Natural killer cell (primary cell): Measurements from ENCODE around the gene C15orf62. TPM values are rescaled to one million over a fixed set of nuclear protein-coding genes. Genes with fewer than 3 reads are reported as not detected.

Experiments used
- ATAC-seq, 3 donors: fragments of 150-1000 bp in 2 of 3; fragments of 200-7000 bp in 1 of 3; cut with Tn5 transposase; 1 replicate in 1 of 3; 2 replicates in 2 of 3; pipeline ENCODE4 v1.10.0; 2021; ENCODE audit warnings: mild to moderate bottlenecking in 2 of 3, moderate library complexity in 2 of 3
- DNase-seq, 2 donors: peaks; one replicate each; pipeline versions ENCODE4 v3.0.0 to v3.0.0-alpha.2; 2013 to 2021; ENCODE audit warnings: mixed read lengths in 1 of 2
- H3K27ac ChIP-seq: one replicate; pipeline ENCODE4 v1.5.1; 2013; ENCODE audit warnings: mild to moderate bottlenecking, low read length
- H3K27me3 ChIP-seq: one replicate; pipeline ENCODE4 v1.6.1; 2013; ENCODE audit warnings: low read length; ENCODE audit not compliant: control insufficient read depth, insufficient read depth
- H3K36me3 ChIP-seq: one replicate; pipeline ENCODE4 v1.6.1; 2013; ENCODE audit warnings: low read length; ENCODE audit not compliant: control insufficient read depth, insufficient read depth
- H3K4me1 ChIP-seq: one replicate; pipeline ENCODE4 v1.6.1; 2013; ENCODE audit warnings: low read length; ENCODE audit not compliant: control insufficient read depth, insufficient read depth
- H3K4me3 ChIP-seq: one replicate; pipeline ENCODE4 v1.5.1; 2013; ENCODE audit warnings: low read length
- H3K9me3 ChIP-seq: one replicate; pipeline ENCODE4 v1.6.1; 2013; ENCODE audit warnings: low read length; ENCODE audit not compliant: control insufficient read depth, insufficient read depth
- H3K27ac Mint-ChIP-seq, 2 donors: one replicate each; pipeline ENCODE4 v1.8.0; 2022; ENCODE audit warnings: mild to moderate bottlenecking in 2 of 2, mixed read lengths in 2 of 2, moderate library complexity in 1 of 2
- H3K27me3 Mint-ChIP-seq, 2 donors: one replicate each; pipeline ENCODE4 v1.8.0; 2022; ENCODE audit warnings: low read depth in 2 of 2, mixed read lengths in 2 of 2
- H3K36me3 Mint-ChIP-seq: one replicate; pipeline ENCODE4 v1.8.0; 2022; ENCODE audit warnings: mixed read lengths
- H3K4me1 Mint-ChIP-seq, 2 donors: one replicate each; pipeline ENCODE4 v1.8.0; 2022; ENCODE audit warnings: mixed read lengths in 2 of 2
- H3K4me3 Mint-ChIP-seq: one replicate; pipeline ENCODE4 v1.8.0; 2022; ENCODE audit warnings: mild to moderate bottlenecking, moderate library complexity, mixed read lengths
- H3K9me3 Mint-ChIP-seq, 2 donors: one replicate each; pipeline ENCODE4 v1.8.0; 2022; ENCODE audit warnings: mixed read lengths in 2 of 2
- WGBS: methylation state at CpG from one replicate; pipeline ENCODE4 v1.1.7; 2013; ENCODE audit warnings: missing lambda C conversion rate; ENCODE audit not compliant: insufficient coverage; 5-methylcytosine and 5-hydroxymethylcytosine counted together
- intact Hi-C: fragments of 100-400 bp; cut with micrococcal nuclease; formaldehyde crosslinking; loops from one replicate; pipeline ENCODE4 v1.14.2; 2022
- total RNA-seq, 4 donors: library from RNA; stranded (reverse); fragments of 120-200 nt in 1 of 4; gene quantifications; one replicate each; pipeline versions ENCODE4 v1.2.3 to v1.2.4, GENCODE V29; 2013 to 2022
- TF ChIP-seq, protein P1 (sequence below): fragments of 200-600 bp; IDR thresholded peaks from one replicate; pipeline ENCODE4 v1.8.0; 2022; ENCODE audit warnings: antibody characterized with exemption

Gene C15orf62
- total RNA-seq, 3 donors from 2014 or later (not counting 1 experiment from before 2014, with no cell fraction given) = 0.64 to 1.4 (median 0.80) TPM

DNA sequence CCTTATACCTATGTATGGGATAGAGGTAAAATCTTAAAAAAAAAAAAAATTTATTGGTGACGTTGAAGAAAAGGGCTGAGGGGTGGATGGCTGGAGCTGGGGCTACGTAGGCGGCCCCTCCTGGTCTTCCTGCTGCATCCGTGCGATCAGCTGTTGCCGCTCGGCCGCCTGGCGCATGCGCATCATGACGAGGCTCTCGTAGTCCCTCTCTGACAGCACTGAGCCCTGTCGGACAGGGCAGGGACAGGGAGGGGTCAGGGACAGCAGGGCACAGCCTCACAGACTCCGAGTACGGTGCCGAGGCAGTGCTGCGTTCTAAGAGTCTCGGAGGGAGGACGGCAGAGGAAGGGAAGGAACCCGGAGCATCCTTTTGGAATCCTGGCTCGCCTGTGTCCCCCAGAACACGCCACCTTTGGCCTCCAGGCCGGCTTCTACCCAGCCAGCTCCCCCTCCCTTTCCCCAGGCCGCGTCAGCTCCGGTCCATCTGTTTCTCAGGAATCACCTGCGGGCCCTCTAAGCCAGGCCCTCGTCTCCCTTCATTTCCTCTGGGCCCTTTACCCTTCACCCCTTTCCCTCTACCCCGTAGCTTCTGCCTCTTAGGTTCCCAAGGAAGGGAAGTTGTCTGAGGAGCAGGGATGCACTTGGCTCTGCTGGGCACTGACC is 1.8 kb upstream of the C15orf62 start:
- DNase-seq (no peak), ATAC-seq (no peak)
- WGBS = 95% methylated on average over 28 of the region's 29 CpGs
- TF ChIP-seq, protein P1, sequence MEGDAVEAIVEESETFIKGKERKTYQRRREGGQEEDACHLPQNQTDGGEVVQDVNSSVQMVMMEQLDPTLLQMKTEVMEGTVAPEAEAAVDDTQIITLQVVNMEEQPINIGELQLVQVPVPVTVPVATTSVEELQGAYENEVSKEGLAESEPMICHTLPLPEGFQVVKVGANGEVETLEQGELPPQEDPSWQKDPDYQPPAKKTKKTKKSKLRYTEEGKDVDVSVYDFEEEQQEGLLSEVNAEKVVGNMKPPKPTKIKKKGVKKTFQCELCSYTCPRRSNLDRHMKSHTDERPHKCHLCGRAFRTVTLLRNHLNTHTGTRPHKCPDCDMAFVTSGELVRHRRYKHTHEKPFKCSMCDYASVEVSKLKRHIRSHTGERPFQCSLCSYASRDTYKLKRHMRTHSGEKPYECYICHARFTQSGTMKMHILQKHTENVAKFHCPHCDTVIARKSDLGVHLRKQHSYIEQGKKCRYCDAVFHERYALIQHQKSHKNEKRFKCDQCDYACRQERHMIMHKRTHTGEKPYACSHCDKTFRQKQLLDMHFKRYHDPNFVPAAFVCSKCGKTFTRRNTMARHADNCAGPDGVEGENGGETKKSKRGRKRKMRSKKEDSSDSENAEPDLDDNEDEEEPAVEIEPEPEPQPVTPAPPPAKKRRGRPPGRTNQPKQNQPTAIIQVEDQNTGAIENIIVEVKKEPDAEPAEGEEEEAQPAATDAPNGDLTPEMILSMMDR = no peak
- Mint-ChIP-seq H3K36me3 (no peaks in the 10 kb centered on the region), H3K27me3 (no peaks in the 10 kb centered on the region), H3K4me3 (no peak overlapping the region), H3K27ac (peak overlapping the region; percentile 86 to 96), H3K9me3 (no peaks in the 10 kb centered on the region), H3K4me1 (peaks cover 42 to 64% of the 10 kb centered on the region in 2 donors)
- intact Hi-C loops = no loop called here
- Histone ChIP-seq H3K4me3 (no peak overlapping the region), H3K27me3 (no peaks in the 10 kb centered on the region), H3K4me1 (peaks cover 67% of the 10 kb centered on the region), H3K36me3 (peaks cover 16% of the 10 kb centered on the region), H3K27ac (peak overlapping the region; percentile 60), H3K9me3 (no peaks in the 10 kb centered on the region)

DNA sequence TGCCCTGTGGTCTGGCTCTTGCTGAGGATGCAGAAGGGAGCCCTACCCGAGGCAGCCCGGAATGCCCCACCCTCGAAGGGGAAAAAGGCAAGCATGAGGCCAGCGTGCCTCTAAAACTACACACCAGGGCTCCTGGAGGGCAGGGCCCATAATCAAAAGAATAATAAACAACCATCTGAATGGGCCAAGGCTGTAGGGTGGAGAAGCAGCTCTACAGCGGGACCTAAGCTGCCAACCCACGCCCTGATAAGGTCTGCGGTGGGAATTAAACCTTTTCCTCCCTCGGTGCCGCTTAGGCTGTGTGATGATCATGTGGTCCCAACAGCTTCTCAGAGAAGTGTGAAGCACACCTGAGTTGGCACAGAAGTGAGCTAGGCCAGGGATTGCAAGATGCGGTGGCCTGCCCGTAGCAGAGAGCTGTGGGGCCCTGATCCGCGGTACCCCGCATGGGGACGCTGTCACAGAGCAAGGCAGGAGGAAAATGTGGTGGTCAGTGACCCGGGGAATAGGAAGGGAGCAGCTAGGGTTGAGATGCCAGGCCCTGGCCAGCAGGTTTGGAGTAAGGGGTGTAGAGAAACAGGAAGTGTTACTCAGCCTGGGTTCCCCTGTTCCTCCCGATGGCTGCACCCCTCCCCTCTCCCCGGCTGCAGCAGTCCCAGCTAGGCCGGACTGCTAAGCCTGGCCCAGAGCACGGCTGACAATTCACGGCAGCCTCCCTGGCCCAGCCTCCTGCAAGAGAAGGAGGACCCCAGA is 1.1 kb upstream of the C15orf62 start:
- Histone ChIP-seq H3K27me3 (no peaks in the 10 kb centered on the region), H3K4me1 (peaks cover 60% of the 10 kb centered on the region), H3K9me3 (no peaks in the 10 kb centered on the region), H3K4me3 (no peak overlapping the region), H3K36me3 (peaks cover 22% of the 10 kb centered on the region), H3K27ac (peak overlapping the region; percentile 60)
- Mint-ChIP-seq H3K4me3 (peak overlapping the region; percentile 72), H3K27me3 (no peaks in the 10 kb centered on the region), H3K4me1 (peaks cover 42 to 59% of the 10 kb centered on the region in 2 donors), H3K27ac (peak overlapping the region; percentile 86 to 96), H3K9me3 (no peaks in the 10 kb centered on the region), H3K36me3 (no peaks in the 10 kb centered on the region)
- DNase-seq (no peak), ATAC-seq (peak in 1 of 3 donors; percentile 5)
- WGBS = 57% methylated on average over 21 of the region's 21 CpGs
- intact Hi-C loops = no loop called here
- TF ChIP-seq, protein P1 = no peak

DNA sequence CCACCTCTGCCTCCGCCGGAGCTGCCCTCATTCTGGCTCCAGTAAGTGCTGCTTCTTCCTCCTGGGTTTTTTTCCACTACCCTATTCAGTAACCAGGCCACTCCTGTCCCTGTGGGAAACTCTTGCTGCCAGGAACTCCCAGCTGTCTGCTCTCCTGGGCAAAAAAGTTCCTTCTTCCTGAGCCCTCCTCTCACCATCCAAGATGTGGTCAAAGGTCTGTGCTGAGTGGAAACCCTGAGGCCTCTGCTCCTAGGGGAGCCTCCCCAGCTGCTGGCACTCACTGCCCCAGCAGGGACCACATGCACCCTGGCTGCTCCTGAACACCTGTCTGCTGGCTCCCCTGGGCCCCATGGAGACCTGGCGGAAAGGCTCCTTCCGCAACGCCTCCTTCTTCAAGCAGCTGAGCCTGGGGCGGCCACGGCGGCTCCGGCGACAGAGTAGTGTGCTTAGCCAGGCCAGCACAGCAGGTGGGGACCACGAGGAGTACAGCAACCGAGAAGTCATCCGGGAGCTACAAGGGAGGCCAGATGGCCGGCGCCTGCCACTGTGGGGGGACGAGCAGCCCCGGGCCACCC is 454 bp downstream of the C15orf62 start:
- H3K27me3 Mint-ChIP-seq = no peaks in the 10 kb centered on the region
- Histone ChIP-seq H3K9me3 (no peaks in the 10 kb centered on the region), H3K36me3 (peaks cover 37% of the 10 kb centered on the region), H3K27ac (peak overlapping the region; percentile 60), H3K4me1 (peaks cover 47% of the 10 kb centered on the region), H3K4me3 (no peak overlapping the region), H3K27me3 (no peaks in the 10 kb centered on the region)
- H3K9me3 Mint-ChIP-seq = no peaks in the 10 kb centered on the region
- H3K4me1 Mint-ChIP-seq = peaks cover 37 to 48% of the 10 kb centered on the region in 2 donors
- WGBS = 72% methylated on average over 17 of the region's 17 CpGs
- H3K36me3 Mint-ChIP-seq = peaks cover 6% of the 10 kb centered on the region
- H3K27ac Mint-ChIP-seq = peak overlapping the region; percentile 86 to 96
- ATAC-seq (no peak), DNase-seq (no peak)
- peak overlapping the region; percentile 77 for H3K4me3 Mint-ChIP-seq
- intact Hi-C loops = no loop called here
- TF ChIP-seq, protein P1 = no peak
